ENCODE data around the gene KCTD20.

KCTD20 gene

DNA sequence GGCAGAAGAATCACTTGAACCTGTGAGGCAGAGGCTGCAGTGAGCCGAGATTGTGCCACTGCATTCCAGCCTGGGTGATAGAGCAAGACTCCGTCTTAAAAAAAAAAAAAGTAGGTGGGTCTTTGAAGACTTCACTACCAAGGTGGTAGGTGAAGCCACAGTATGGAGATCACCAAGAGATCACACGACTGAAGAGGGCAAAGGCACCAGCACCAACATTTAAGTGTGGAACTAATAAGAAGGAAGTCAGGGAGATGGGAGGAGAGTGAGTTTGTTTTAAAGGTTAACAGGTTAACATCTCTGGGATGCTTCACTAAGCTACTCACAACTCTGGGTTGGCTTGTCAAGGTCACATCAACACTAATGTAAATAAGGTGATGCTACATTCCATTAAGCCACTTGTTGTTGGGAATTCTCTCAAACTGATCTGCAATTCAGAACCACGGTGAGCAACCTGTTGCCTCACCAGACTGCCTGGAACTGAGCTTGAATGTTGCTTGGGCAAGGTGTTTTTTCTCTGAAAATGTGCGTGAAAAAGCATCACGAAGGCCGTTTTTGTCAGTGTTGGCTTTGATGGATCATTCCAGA, 48.7 kb downstream of the KCTD20 start:
- DNase-seq (ENCODE audit: extremely low read depth in 1 of 2, low read depth in 1 of 2) = no peak

DNA sequence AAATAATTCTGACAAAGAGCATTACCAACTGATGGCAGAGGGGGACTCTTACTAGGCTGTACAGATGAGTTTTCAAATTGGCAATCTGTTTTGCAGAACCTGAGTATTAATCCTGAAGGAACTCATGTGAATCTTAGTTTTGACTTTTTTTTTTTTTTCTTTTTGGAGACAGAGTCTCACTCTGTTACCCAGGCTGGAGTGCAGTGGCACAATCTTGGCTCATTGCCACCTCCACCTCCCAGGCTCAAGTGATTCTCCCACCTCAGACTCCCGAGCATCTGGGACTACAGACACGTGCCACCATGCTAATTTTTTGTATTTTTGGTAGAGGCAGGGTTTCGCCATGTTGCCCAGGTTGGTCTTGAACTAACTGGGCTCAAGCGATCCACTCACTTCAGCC, 49.3 kb downstream of the KCTD20 start:
- DNase-seq (ENCODE audit: extremely low read depth in 1 of 2, low read depth in 1 of 2) = no peak

DNA sequence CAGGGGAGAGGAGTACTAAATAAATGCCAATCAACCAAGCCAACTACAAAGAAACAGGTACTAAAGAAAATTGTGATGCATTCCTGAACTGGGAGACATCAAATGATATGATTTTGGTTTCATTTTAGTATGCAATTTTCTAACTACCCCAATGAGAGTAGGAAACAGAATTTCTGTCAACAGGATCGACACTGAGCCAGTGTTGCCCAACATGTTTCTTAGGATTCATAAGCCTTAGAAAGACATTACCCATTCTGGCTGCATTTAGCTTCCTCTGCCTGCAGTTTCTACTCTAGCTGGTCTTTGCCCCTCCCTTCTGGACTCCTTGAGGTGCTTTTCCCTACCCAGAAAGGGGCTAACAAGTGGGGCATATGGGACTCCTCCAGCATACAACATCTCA, 49.8 kb downstream of the KCTD20 start:
- DNase-seq (ENCODE audit: extremely low read depth in 1 of 2, low read depth in 1 of 2) = no peak

GRCh38 chr6:36493319-36493718, 50.5 kb downstream of the KCTD20 start:
- DNase-seq (ENCODE audit: extremely low read depth in 1 of 2, low read depth in 1 of 2) = no peak

DNA sequence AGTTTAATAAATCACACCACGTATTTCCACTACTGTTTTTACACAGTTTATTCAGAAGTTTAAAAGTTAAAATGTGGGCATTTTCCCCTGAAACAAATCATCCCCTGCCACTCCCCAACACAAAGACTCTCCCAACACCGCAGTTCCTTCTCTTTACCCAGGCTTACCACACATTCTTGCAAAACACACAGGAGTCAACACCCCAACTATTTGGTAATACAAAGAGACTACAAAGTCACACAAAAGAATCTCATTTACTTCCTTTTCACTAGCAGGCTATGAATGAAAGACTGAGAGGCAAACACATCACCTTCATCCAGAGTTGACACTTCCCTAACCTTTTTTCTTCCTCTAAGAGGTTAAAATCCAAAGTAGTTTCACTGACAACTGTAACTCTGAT, 51.1 kb downstream of the KCTD20 start:
- no peak for DNase-seq (ENCODE audit: extremely low read depth in 1 of 2, low read depth in 1 of 2)

GRCh38 chr6:36495086-36495485, 52.3 kb downstream of the KCTD20 start:
- DNase-seq (ENCODE audit: extremely low read depth in 1 of 2, low read depth in 1 of 2) = no peak

DNA sequence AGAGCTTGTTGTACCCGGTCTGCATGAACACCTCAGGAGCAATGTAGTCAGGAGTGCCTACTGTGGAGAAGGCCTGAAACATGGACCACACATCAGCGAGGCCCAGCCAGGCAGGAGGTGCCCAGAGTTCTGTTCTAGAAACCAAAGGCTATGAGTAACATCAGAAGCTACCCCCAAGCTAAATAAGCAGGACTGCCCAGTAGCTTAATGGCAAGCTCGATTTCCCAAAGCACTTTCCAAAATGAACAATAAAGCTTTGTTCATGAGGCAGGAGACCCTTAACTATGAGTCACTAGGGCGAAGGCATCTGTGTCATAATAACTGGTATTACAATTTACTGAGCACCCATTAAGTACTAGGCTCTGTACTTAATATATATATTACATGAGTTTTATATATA, 57.1 kb downstream of the KCTD20 start:
- no peak for DNase-seq (ENCODE audit: extremely low read depth in 1 of 2, low read depth in 1 of 2)

GRCh38 chr6:36501686-36502085, 58.9 kb downstream of the KCTD20 start:
- DNase-seq (ENCODE audit: extremely low read depth in 1 of 2, low read depth in 1 of 2) = no peak

GRCh38 chr6:36504181-36504580, 61.4 kb downstream of the KCTD20 start:
- DNase-seq (ENCODE audit: extremely low read depth in 1 of 2, low read depth in 1 of 2) = no peak

- no peak for DNase-seq (ENCODE audit: extremely low read depth in 1 of 2, low read depth in 1 of 2)
Observed at GRCh38 chr6:36504982-36505381, 62.2 kb downstream of the KCTD20 start.

DNA sequence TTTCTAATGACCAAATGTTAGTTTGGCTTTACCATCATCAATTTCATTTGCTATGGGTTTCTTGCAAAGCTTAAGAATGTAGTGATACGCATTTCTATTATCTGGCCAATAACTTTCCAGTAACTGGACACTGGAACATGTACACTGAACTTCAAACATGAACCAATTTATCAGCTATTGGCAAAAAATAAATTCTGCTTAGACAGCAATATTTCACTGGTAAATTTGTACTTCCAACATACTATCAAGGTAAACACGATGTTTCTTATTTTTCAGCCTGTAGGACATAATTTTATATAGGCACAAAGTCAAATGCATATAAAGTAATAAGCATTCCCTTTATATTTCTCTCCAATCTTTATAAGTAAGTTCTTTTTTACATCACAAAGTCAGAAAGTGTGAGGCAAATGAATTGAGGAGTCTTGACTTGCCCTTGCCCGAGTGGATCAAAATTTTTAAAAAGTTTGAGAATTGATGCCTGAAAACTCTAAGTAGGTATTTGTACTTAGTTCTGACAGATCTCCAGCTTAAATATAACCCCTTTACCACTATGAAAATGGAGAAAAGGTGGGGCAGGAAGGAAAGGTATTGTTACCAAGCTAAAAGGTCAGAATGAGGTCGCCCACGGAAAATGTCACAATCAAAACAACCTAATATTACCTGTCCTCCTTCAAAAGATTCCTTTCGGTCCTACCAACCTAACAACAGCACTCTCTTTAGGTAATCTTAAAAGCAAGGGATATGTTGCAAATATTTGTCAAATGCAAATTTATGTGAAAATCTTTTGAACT, 63.1 kb downstream of the KCTD20 start:
- DNase-seq (ENCODE audit: extremely low read depth in 1 of 2, low read depth in 1 of 2) = no peak

DNA sequence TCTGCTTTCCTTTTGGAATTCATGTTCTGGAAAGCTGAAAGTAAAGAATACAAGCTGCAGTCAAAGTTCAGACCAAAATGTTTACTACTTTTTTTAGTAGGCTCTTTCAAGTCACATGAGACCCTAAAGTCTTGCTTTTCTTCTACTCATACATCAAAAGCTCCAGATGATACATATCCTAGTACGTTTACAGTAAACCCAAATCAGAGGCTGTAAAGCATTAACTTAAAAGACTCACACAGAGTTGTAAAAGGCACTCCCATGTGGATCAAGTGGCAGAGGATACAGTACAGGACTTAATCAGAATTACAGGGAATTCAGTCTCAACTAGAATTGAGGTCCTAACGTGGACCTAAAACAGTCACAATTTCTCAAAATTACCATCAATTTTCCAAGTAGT, 63.8 kb downstream of the KCTD20 start:
- DNase-seq (ENCODE audit: extremely low read depth in 1 of 2, low read depth in 1 of 2) = no peak

GRCh38 chr6:36508532-36508931, 65.7 kb downstream of the KCTD20 start:
- no peak for DNase-seq (ENCODE audit: extremely low read depth in 1 of 2, low read depth in 1 of 2)

DNA sequence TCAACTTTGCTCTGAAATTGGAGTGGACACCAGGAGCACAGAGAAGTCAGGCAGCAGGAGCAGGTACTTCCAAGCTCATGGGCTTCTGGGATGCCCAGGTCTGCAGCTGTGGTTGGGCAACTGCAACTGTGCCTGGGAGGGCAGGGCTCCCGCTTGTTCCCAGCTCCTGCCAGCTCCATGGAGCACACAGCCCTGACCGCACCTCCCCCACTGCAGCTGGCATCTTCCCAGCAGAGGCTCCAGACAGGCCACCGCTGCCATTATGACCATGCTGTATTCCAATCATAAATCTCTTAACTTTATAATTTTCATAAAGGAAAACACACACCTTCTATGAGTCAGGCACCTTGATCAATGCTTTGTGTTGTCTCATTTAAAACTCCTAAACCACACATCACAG, 67.6 kb downstream of the KCTD20 start:
- DNase-seq (ENCODE audit: extremely low read depth in 1 of 2, low read depth in 1 of 2) = no peak

DNA sequence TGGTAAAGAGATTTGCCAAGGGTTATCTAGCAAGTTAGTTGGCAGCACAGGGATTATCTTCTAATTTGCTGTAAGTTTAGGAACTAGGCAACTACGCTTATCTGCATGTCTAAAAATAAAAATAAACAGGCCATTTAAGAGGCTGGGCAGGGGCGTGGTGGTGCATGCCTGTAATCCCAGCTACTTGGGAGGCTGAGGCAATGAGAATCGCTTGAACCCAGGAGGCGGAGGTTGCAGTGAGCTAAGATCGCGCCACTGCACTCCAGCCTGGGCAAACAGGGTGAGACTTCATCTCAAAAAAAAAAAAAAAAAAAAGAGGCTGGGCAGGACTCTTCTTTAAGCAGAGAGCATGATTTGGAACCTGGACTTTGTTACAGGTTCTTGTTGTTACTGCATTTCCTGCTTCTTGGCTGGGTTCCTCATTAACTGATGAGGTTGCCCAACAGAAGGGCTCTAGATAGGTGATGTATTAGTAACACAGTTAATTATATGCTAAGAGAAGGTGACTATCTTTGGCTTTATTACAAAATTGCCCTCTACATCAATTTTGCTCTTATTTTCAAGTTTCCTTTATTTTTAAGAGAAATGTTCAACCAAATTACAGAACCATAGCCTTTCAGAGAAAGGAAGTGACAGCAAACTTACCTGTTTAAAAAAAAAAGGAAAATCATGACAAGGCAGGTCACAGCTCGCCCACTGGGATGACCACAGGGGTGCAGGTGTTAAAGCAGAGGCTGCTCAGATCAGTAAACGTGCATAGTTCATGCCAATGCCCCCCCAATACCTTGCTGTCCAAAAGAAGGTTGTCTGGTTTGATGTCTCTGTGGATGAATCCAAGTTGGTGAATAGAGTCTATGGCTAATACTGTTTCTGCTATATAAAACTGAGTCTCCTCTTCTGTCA, 72.0 kb downstream of the KCTD20 start:
- DNase-seq (ENCODE audit: extremely low read depth in 1 of 2, low read depth in 1 of 2) = no peak

- DNase-seq (ENCODE audit: extremely low read depth in 1 of 2, low read depth in 1 of 2) = no peak
Observed at GRCh38 chr6:36515844-36516243, 73.0 kb downstream of the KCTD20 start.

DNA sequence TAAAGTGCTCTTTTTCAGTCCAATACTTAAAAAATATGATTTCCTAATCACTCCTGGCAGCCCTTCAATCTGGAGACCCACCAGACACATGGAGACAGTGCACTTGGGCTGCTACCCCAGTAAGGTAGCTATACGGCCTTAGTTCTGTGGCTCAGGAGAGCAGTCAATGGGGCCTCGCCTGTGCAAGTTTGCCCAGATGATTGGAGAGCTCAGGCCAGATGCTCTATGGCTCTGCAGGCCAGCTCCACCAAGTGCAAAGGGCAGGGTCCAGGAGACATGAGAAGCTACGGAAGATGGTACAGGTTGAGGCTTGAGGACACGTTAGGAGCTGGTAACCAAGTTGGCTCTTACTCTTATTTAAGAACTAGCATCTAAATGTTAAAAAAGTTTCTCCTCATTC, 73.8 kb downstream of the KCTD20 start:
- DNase-seq (ENCODE audit: extremely low read depth in 1 of 2, low read depth in 1 of 2) = no peak

DNA sequence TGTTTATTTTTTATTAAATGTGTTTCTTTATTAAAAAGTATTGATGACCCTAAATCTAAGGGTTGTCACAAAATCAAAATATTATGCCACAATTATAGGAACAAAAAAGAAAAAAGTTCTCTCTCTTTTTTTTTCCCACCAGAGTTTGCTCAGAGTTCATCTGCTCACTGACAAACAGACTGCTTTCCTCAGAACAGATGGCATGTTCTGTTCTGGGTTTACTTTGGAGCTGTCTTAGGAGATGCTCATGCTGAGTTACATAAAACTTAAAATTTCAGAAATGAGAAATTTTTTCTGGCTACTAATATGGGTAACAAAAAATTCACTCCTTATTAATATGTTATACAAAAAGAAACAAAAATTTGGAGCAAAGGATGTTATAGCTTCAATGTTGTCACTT, 74.2 kb downstream of the KCTD20 start:
- no peak for DNase-seq (ENCODE audit: extremely low read depth in 1 of 2, low read depth in 1 of 2)

DNA sequence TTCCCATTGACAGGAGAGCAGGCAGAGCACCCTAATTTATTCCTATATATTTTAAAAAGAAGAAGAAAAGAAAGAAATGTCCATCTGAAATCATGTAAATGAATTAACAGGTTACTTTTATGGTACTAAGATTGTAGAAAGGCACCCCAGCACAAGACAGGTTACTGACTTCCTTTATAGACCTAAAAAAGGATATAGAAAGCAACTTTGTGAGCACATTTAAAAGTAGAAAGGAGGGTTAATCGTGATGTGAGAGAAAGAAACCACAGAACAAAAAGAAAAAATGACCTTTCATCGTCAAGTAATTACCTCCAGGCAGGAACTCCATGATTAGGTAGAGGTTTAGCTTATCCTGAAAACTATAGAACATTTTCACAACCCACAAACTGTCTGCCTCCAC, 74.6 kb downstream of the KCTD20 start:
- no peak for DNase-seq (ENCODE audit: extremely low read depth in 1 of 2, low read depth in 1 of 2)

GRCh38 chr6:36519352-36519751, 76.6 kb downstream of the KCTD20 start:
- no peak for DNase-seq (ENCODE audit: extremely low read depth in 1 of 2, low read depth in 1 of 2)

DNA sequence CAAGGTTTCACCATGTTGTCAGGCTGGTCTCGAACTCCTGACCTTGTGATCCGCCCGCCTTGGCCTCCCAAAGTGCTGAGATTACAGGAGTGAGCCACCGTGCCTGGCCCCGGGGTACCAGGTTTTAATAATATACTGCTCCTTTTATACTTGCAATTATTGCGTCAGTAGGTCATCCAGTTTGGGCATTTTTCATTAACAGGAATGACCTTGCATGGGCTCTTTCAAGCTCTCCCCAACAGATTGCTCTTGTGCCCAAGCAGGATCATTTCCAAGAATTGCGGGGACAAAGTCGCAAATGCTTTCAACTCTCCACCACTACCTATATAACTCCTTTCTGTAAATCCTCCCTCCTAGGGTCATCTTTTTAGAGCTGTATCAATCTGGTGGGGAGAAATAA, 80.7 kb downstream of the KCTD20 start:
- DNase-seq (ENCODE audit: extremely low read depth in 1 of 2, low read depth in 1 of 2) = no peak
